Muscle of leg (tissue), 11 donors: ENCODE data around the gene C22orf42. TPM values are rescaled to one million over a fixed set of nuclear protein-coding genes. Genes with fewer than 3 reads are reported as not detected.
"Not testable (repeated sequence)": the region's sequence is repeated elsewhere in the genome, so short reads cannot be mapped to it uniquely, and the experiment has no call there.

Source experiments
- DNase-seq: peaks from one replicate; pipeline ENCODE4 v3.0.0; 2013
- H3K27ac ChIP-seq: one replicate; pipeline ENCODE4 v1.5.1; 2013; ENCODE audit warnings: mild to moderate bottlenecking, low read length, control low read depth
- H3K27me3 ChIP-seq: one replicate; pipeline ENCODE4 v1.6.1; 2013; ENCODE audit warnings: low read length; ENCODE audit not compliant: control insufficient read depth, insufficient read depth
- H3K36me3 ChIP-seq: one replicate; pipeline ENCODE4 v1.6.1; 2013; ENCODE audit warnings: low read length; ENCODE audit not compliant: control insufficient read depth, insufficient read depth
- H3K4me1 ChIP-seq: one replicate; pipeline ENCODE4 v1.6.1; 2013; ENCODE audit warnings: low read length; ENCODE audit not compliant: control insufficient read depth, insufficient read depth
- H3K4me3 ChIP-seq: one replicate; pipeline ENCODE4 v1.5.1; 2013; ENCODE audit warnings: low read length, control low read depth
- H3K9me3 ChIP-seq: replicated peaks from 2 replicates; pipeline ENCODE4 v1.6.1; 2013; ENCODE audit warnings: low read depth, low read length; ENCODE audit not compliant: control insufficient read depth
- WGBS: methylation state at CpG from one replicate; pipeline ENCODE4 v1.1.5; 2013; ENCODE audit warnings: missing lambda C conversion rate; ENCODE audit not compliant: insufficient coverage; 5-methylcytosine and 5-hydroxymethylcytosine counted together
- polyA plus RNA-seq, 8 donors: library from polyadenylated mRNA; unstranded; fragments of 120-200 nt; gene quantifications; one replicate each; pipeline versions ENCODE4 v1.2.1 to v1.2.3, GENCODE V29; 2013; ENCODE audit warnings: inconsistent platforms in 1 of 8, low replicate concordance in 1 of 8; ENCODE audit not compliant: insufficient read length in 8 of 8, insufficient read depth in 1 of 8
- total RNA-seq: library from RNA; stranded (reverse); fragments of 120-200 nt; gene quantifications from one replicate; pipeline ENCODE4 v1.2.4, GENCODE V29; 2013

Gene C22orf42
- total and polyA plus RNA-seq, 9 donors, result not detected

- H3K27ac ChIP-seq, result not testable (repeated sequence)
- 57% methylated on average over 1 of the region's 4 CpGs for WGBS
These were observed 22.2 kb downstream of the C22orf42 start for GRCh38 chr22:32136881-32137280.

GRCh38 chr22:32135958-32136357, 23.1 kb downstream of the C22orf42 start:
- not testable (repeated sequence) for H3K36me3 ChIP-seq, H3K4me1 ChIP-seq, DNase-seq, H3K27ac ChIP-seq, H3K27me3 ChIP-seq, H3K9me3 ChIP-seq, H3K4me3 ChIP-seq
- 100% methylated on average over 1 of the region's 3 CpGs for WGBS

More at GRCh38 chr22:32136881-32137280, 22.2 kb downstream of the C22orf42 start:
- not testable (repeated sequence) for H3K9me3 ChIP-seq, H3K4me1 ChIP-seq, DNase-seq, H3K36me3 ChIP-seq, H3K4me3 ChIP-seq, H3K27me3 ChIP-seq

- H3K4me3 ChIP-seq, H3K27me3 ChIP-seq, H3K4me1 ChIP-seq, H3K27ac ChIP-seq, H3K9me3 ChIP-seq, DNase-seq, H3K36me3 ChIP-seq: not testable (repeated sequence)
- 57% methylated on average over 11 of the region's 14 CpGs for WGBS
These were observed 24.3 kb downstream of the C22orf42 start for GRCh38 chr22:32134796-32135195.

GRCh38 chr22:32132783-32133182, 26.3 kb downstream of the C22orf42 start:
- Histone ChIP-seq H3K36me3 (no peaks in the 10 kb centered on the region), H3K4me3 (no peak overlapping the region), H3K27me3 (no peaks in the 10 kb centered on the region), H3K4me1 (no peaks in the 10 kb centered on the region), H3K9me3 (no peaks in the 10 kb centered on the region), H3K27ac (no peak overlapping the region)
- WGBS, result no CpG with 5 or more reads among the region's 1 CpG
- no peak for DNase-seq

- Histone ChIP-seq H3K27me3 (no peaks in the 10 kb centered on the region), H3K4me3 (no peak overlapping the region), H3K9me3 (no peaks in the 10 kb centered on the region), H3K36me3 (no peaks in the 10 kb centered on the region), H3K27ac (no peak overlapping the region), H3K4me1 (no peaks in the 10 kb centered on the region)
- DNase-seq, result no peak
- WGBS, result 92% methylated on average over 11 of the region's 11 CpGs
These were observed 27.0 kb downstream of the C22orf42 start for GRCh38 chr22:32132126-32132525.

GRCh38 chr22:32130464-32130863, 28.6 kb downstream of the C22orf42 start:
- 73% methylated on average over 2 of the region's 2 CpGs for WGBS
- no peak overlapping the region for H3K27ac ChIP-seq
- no peaks in the 10 kb centered on the region for H3K4me1 ChIP-seq
- H3K4me3 ChIP-seq, result no peak overlapping the region
- H3K36me3 ChIP-seq, result no peaks in the 10 kb centered on the region
- no peaks in the 10 kb centered on the region for H3K27me3 ChIP-seq
- H3K9me3 ChIP-seq, result no peaks in the 10 kb centered on the region
- no peak for DNase-seq

- DNase-seq, result no peak
- Histone ChIP-seq H3K36me3 (no peaks in the 10 kb centered on the region), H3K4me3 (no peak overlapping the region), H3K27me3 (no peaks in the 10 kb centered on the region), H3K9me3 (no peaks in the 10 kb centered on the region), H3K4me1 (no peaks in the 10 kb centered on the region), H3K27ac (no peak overlapping the region)
- 73% methylated on average over 2 of the region's 4 CpGs for WGBS
These were observed 31.2 kb downstream of the C22orf42 start for GRCh38 chr22:32127904-32128303.

GRCh38 chr22:32123657-32124056, 35.4 kb downstream of the C22orf42 start:
- no peak for DNase-seq

GRCh38 chr22:32122899-32123298, 36.2 kb downstream of the C22orf42 start:
- Histone ChIP-seq H3K27ac (no peak overlapping the region), H3K27me3 (no peaks in the 10 kb centered on the region), H3K36me3 (no peaks in the 10 kb centered on the region), H3K9me3 (no peaks in the 10 kb centered on the region), H3K4me1 (no peaks in the 10 kb centered on the region), H3K4me3 (no peak overlapping the region)
- 84% methylated on average over 12 of the region's 15 CpGs for WGBS
- no peak for DNase-seq

More at GRCh38 chr22:32123657-32124056, 35.4 kb downstream of the C22orf42 start:
- Histone ChIP-seq H3K27me3 (no peaks in the 10 kb centered on the region), H3K4me3 (no peak overlapping the region), H3K4me1 (no peaks in the 10 kb centered on the region), H3K9me3 (no peaks in the 10 kb centered on the region), H3K36me3 (no peaks in the 10 kb centered on the region), H3K27ac (no peak overlapping the region)
- 68% methylated on average over 9 of the region's 10 CpGs for WGBS

GRCh38 chr22:32120603-32121002, 38.5 kb downstream of the C22orf42 start:
- H3K27me3 ChIP-seq, result no peaks in the 10 kb centered on the region
- no peaks in the 10 kb centered on the region for H3K4me1 ChIP-seq
- no peaks in the 10 kb centered on the region for H3K9me3 ChIP-seq
- DNase-seq, result no peak
- 96% methylated on average over 16 of the region's 20 CpGs for WGBS
- H3K36me3 ChIP-seq, result no peaks in the 10 kb centered on the region
- H3K27ac ChIP-seq, result no peak overlapping the region
- no peak overlapping the region for H3K4me3 ChIP-seq

GRCh38 chr22:32119568-32120235, 39.4 kb downstream of the C22orf42 start:
- no peaks in the 10 kb centered on the region for H3K36me3 ChIP-seq
- no peaks in the 10 kb centered on the region for H3K27me3 ChIP-seq
- no peak overlapping the region for H3K4me3 ChIP-seq
- H3K27ac ChIP-seq, result no peak overlapping the region
- DNase-seq, result no peak
- H3K4me1 ChIP-seq, result no peaks in the 10 kb centered on the region
- H3K9me3 ChIP-seq, result no peaks in the 10 kb centered on the region
- 84% methylated on average over 11 of the region's 15 CpGs for WGBS
